C1 segment of cervical spinal cord (tissue), 14 donors: Measurements from ENCODE around the gene ACAP3.

Source experiments
- DNase-seq, 14 donors: peaks; one replicate each; lab custom pipeline; 2025; lab: John Stamatoyannopoulos, UW

The ACAP3 gene

DNA sequence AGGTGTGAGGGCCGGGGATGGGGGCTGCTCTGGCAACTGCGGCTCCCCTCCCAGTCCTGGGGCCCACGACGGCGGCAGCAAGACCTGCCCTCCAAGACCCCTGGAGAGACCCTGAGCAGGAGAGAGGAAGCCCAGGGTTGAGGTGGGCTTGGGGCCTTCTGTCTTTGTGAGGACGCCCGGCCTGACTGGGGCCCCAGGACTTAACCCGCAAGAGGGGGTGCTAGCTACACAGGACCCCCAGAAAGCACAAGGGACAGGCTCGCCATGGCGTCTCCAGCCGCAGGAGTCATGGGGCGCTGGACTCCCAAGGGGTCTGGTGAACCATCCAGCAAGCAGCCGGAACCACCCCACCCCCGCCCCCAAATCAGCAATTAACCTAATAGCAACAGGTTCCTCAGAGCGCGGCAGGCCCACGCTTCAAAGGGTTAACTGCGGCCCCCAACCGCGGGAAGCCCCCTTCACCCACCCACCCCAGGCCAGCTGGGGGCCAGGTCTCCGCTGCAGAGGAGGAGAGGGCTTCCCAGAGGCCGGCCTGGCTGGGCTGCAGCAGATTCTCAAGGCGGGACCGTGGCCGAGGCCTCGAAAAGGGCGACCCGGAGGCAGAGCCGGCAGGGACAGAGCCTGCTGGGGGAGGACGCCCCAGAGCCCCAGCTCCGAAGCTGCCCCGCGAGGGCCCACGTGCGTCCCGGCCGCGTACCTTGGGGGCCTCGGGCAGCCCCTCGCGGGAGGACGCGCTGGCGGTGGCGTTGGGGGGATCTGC lies 61.7 kb downstream of the ACAP3 start:
- DNase-seq, result no peak

DNA sequence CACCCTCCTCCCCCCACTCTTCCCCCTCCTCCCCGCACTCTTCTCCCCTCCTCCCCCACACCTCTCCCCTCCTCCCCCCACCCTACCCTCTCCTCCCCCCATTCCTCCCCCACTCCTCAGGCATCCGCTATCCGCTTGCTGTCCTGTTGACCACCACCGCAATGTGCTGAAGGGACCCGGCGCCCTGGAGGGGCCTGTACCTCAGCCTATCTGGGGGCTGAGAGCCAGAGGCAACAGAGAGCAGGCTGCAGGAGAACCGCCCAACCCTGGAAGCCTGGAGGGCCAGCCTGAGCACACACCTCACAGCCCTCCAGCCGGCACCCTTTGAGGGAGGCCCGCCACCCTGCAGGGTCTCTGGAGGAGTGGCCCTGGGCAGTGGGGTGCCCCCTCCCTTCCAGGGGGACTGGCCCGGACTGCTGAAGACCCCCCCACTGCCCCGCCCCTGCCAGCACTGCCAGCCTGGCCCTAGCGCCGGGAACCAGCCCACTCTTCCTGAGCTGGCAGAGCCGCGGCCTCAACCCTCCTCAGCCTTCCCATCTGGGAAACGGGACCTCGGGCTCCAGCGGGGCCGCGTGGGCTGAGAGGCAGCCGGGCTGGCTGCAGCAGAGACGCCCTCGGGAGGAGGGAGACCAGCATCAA lies 62.4 kb downstream of the ACAP3 start:
- DNase-seq, result no peak

DNA sequence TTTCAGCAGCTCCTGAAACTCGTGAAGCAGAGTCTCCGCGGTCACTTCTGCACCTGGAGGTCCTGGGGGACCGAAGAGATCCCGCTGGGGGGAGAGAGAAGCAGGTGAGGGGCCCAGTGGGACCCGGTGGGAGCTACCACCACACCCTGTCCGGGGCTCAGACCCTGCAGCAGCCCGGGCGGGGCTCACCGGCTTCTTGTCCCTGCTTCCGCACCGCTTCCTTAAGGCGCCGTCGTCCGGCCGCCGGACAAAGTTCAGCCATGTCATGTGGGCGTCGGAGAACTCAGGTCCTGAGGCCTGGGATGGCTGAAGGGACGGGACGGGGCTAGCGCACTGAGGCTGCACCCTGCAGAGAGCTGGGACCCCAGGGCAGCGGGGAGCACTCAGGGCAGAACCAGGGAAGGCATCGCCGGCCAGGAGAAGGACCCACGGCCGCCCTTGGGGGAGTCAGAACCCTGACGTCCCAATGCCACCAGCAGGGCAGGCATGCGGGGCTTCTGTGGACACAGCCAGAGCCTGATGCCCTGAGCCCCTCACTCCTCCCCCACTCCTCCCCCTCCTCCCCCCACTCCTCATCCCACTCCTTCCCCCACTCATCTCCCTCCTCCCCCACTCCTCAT lies 63.4 kb downstream of the ACAP3 start:
- DNase-seq, result no peak

DNA sequence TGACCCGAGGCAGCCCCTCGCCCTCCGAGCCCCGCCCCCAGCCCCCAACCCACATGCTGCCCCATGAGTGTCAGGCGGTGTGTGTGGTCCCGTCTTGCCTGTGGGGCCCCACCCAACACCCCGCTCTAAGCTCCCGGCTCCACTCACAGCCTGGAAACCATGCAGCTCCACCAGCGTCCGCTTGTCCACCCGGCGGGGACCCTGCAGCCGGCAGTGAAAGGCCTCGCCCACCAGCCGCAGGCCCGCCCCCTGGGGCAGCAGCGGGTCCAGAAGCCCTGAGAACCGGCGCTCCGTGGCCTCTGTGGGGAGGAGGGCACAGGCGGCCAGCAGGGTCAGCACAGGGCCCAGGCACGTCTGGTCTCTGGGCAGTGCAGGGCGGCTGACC lies 63.9 kb downstream of the ACAP3 start:
- DNase-seq, result no peak

DNA sequence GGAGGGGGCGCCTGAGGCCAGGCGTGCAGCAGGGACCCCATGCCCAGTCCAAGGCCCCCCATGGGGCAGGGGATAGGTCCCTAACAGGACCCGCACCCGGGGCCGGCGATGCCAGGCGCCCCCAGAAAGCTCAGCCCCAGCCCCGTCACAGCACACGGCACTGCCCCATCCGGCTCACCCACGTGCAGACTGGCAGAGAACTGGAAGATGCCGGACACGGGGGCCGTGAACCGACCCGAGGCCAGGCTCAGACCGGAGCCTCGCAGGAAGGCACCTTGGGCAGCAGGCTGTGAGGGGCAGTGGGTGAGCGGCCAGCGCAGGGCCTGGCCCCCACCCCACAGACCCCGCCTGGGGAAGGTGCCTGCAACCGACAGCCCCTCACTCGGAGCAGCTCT lies 64.5 kb downstream of the ACAP3 start:
- no peak for DNase-seq

DNA sequence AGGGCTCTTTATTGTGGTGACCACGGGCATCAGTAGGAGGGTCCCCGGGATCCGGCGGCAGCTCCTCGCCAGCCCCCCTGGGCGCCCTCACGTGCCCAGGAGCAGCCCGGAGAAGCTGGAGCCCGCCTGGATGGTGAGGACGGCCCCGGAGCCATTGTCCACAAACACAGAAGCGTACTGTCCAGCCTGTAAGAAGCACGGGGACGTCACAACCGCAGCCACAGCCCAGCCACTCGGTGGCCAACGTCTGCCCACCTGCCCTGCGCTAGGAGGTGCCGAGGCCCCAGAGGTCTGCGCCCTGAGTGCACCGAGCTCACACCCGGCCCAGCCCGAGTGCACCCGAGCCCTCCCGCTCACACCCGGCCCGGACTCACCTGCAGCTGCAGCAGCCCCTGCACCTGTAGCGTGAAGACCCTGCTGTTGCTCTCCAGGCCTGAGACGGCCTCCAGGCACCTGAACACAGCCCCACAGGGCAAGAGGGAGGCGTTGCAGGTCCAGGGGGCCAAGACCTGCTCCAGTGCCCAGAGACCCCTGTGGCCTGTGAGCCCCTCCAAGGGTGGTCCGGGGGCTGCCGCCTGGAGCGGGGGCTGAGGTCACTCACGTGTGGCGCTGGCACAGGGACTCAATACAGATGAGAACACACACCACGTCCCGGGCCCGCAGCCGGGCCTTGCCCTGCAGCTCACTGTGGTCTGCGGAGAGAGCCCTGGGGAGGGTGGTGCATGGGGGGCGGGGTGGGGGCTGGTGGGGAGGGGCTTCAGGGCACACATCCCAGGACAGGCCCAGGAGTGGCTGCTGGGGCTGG lies 65.1 kb downstream of the ACAP3 start:
- no peak for DNase-seq
